GM11168 (cell line): ENCODE results near the gene TMEM117.
"Not testable (repeated sequence)": the region's sequence is repeated elsewhere in the genome, so short reads cannot be mapped to it uniquely, and the experiment has no call there.

Experiments
- in situ Hi-C: fragments of 300-500 bp; cut with MboI; formaldehyde crosslinking; loops from one replicate; pipeline ENCODE4 v1.12.0; 2022; ENCODE audit warnings: low sequenced_read_pairs; ENCODE audit not compliant: unreplicated experiment

The TMEM117 gene

DNA sequence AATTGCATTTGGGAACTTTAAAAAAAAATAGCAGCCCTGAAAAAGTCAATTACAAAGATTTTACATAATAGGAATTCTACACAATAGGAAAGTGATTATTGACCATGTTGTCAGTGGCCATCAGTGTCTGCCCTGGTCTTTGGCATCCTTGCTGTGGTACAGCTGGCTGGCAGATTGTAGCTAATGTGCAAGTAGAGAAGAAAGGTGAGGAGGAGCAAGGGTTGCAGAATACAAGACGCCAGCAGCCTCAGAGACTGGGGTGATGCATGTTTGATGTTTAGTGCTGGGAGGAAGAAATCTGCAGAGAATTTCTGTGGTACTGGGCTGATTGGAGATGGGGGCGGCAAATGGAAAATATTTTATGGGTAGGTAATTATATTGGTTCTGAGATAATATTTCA lies 322.9 kb downstream of the TMEM117 start:
- in situ Hi-C loops: no loop called here

DNA sequence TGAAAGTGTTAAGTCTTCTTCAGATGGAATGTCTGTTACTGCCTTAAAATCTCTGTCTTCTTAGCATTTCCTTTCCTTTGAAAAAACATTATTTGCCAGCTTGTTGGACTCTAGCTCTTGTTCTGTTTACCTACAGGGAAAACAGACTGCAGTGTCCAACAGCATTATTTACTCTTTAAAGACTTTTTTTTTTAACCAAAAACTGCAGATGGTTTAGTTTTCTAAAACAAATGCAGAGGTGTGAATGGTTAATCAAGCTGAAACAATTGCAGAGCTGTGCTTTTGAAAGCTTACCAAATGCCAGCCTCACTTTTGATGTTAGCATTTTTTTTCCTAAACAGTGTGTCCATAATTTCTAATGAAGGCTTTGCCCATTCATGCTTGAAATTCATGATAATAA lies 323.3 kb downstream of the TMEM117 start:
- in situ Hi-C loops: no loop called here

DNA sequence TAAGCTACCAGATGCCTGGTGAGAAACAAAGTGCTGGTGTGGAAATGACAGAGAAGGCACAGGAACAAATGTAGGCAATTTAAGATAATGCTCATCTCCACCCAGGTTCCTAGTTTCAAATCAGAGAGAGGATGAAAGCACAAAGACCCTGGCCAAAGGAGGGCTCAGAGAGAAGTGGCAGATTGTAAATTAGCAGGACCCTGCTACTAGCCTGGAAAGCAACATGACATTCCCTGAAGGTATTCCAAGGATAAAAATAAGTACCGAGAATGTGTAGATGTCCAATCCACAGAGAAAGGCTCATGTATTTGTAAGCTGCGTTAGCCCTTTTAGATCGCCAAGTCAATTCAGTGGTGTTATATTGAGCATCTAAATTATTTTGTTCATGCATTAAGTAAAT lies 324.0 kb downstream of the TMEM117 start:
- in situ Hi-C loops: no loop called here

DNA sequence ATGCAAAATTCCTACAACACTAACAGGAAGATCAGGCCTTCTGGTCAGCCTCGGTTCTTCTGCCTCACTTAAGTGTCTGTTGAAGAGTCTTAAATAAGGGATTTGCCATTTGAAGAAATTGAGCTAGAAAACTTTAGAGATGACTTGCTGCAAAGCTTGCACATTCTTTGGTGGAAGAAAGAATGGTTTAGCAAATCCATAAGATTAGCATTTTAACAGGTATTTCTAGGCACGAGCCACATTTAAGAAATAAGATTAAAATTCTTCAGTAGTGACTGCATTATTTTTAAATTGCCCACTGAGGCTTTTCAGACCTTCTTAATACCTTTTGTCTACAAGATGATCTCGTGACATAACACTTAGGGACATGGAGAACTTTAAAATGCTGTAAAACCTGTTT lies 327.1 kb downstream of the TMEM117 start:
- in situ Hi-C loops: no loop called here

DNA sequence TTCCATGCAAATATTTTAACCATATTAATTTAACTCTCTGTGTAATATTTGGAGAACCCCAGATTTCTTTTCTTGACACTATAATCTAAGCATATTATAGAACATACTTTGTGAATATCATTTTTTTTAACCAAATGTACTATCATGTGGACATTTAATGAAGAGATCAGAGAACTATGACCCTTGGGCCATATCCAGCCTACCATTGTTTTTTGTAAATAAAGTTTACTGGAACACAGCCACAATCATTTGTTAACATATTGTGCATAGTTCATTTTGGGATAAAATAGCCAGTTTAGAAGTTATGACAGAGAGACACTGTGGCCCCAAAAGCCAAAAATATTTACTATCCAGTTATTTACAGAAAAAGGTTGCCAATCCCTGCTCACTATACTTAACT lies 338.2 kb downstream of the TMEM117 start:
- in situ Hi-C loops: no loop called here

DNA sequence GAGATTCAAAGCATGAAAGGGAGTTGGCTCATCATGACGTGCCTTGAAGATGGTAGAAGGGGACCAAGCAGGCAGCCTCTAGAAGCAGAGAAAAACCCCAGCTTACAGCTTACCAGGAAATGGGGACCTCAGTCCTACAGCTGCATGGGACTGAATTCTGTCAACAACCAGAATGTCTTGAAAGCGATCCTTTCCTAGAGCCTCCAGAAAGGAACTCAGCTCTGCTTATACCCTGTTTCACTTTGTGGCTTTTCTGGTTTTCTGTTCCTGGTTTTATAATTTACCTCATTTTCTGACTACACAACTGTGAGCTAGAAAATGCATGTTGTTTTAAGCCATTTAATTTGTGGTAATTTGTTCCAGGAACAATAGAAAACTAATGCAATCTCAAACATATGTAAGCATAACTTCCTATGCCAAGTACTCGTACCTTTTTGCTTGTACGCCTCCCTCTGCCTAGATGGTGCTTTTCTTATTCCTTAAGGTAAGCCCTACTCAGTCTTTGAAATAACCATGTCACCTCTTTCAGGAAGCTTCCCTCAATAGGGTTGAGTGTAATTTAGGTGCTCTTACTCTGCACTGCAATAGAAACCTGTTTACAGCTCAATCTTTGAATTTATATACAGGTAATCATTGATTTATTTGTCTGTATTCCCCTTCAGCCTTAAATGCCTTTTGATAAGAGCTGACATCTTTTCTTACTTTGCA lies 348.8 kb downstream of the TMEM117 start:
- in situ Hi-C loops: loop anchor here (5.0 kb wide), 1 partner anchor 37 kb away; no protein-coding TSS in a partner anchor

DNA sequence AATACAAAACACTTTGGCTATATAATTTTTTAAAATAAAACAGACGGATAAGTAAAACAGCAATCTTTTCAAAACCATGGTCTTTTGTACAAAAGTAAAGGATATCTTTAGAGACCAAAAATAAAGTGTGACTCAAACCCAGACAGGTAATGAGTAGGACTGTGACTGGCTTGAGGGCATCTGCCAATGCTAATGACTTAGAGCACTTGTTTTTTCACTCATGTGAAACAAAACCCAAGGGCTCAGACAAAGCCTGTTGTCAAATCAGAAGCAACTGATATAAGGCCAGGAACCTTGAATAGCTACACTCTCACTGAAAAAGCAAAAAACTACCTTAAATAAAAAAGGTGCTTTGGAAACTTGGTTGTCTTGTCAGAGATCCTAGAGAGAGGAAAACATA lies 357.4 kb downstream of the TMEM117 start:
- in situ Hi-C loops: no loop called here

DNA sequence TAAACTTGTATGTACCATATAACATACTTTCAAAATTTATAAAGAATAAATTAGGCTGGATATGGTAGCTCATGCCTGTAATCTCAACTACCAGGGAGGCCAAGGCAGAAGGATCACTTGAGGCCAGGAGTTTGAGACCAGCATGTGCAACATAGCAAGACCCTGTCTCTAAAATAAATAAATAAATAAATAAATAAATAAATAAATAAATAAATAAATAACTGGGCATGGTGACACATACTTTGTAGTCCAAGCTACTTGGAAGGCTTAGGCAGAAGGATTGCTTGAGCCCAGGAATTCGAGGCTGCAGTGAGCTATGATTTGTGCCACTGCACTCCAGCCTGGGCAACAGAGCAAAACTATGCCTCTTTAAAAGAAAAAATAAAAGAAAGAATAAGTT lies 359.8 kb downstream of the TMEM117 start:
- in situ Hi-C loops: not testable (repeated sequence)

DNA sequence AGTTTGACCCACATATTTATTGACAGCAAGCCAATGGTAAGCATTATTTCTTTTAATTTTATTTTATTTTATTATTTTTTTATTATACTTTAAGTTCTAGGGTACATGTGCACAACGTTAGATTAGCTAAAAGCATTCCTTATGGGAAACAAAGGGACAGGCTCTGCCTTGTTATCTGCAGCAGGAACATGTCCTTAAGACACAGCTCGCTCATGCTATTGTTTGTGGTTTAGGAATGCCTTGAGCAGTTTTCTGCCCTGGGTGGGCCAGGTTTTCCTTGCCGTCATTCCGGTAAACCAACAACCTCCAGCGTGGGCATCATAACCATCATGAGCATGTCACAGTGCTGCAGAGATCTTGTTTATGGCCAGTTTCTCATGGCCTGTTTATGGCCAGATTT lies 370.2 kb downstream of the TMEM117 start:
- in situ Hi-C loops: no loop called here

DNA sequence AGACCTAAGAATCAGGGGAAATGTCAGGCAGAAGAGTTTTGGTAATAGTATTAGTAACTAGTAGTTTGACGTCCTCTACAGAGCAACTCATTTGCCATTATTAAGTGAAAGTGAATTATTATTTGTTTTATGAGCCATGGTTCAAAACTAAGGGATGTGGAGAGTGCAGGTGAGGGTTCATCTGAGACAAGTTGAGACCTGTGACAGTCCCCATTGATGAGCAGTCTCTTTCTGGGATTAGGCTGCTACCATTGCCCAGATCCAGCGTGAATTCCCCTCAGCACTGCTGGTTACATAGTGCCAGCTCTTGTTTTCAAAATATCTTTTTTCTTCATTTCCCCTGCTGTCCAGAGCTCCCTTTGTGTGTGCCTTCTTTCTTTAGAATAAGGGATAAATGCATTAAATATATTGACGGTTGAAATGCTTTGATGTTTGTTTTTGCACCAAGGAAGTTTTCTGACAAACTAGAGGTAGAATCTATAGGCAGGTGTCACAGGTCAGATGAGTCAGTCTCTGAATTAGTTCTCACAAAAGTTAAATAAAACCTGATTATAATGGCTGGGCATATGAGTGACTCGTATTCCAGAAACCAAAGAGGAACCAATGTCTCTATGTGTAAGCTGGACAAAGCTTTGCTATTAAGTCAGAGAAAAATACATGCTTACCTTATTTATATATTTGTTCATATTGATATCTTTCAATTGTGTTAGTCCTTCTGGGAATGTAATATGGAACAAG lies 381.4 kb downstream of the TMEM117 start:
- in situ Hi-C loops: no loop called here

DNA sequence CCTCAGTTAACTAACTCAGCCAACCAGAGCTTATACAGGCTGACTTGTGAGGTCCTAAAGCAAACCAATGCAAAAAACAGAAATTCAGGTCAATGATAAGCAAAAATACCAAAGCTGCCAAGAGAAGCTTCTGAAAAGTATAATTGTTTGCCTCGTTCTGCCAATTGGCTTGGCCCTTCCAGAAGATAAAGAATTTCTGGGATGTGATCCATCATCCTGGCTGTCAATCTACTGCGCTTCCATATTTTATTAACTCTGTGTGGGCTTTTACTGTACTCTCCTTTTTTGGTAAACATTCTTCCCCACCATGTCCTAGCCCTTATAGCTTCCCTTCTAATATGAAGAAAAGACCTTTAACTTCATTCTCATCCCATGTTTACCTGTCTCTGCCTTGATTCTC lies 387.9 kb downstream of the TMEM117 start:
- in situ Hi-C loops: no loop called here

DNA sequence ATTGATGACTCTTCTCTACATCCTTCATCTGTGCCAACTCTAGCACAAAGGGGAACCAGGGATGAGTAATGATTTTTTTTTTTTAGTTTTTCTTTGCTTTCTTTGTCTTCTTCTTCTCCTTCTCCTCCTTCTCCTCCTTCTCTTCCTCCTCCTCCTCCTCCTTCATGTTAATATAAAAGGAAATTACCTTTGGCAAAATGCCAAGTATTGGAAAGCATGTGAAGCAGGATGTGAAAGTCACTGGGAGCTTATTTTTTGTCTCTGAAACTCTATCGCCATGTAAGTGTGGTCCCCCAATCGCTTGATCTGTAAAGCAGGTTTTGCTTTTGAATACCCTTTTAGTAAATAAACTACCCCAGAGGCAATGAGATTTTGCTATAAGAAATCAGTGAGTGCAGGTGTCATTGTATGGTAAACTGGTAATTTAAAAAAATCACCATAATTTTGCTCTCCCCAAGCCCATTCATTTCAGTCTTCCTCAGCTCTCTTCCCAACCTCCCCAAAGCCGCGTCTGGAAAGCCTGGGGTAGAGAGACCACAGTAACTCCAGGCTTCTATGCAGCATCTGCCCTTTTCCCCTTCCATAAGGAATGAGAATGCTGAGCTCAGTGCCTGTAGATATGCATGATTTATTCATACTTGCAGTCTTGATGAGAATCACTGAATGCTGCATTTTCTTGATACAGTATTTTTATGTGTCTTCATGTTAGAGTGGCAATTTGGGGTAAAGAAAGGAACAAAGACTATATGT lies 388.7 kb downstream of the TMEM117 start:
- in situ Hi-C loops: no loop called here

DNA sequence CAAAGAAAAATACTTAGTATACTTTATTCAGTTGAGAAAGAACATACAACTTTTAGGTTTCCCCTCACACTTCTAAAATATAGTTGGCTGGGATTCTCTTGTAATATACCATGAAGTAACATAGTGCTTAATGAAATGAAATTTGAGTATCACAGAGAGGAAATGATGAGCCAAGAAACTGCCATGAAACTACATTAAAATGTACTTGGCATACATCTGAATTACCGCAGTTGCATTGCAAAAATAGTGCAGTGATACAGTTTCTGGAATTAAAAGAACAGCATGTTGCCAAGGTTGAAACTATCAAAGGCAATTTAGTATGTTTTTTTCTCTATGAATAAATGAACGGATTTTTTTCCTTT lies 389.2 kb downstream of the TMEM117 start:
- in situ Hi-C loops: no loop called here

DNA sequence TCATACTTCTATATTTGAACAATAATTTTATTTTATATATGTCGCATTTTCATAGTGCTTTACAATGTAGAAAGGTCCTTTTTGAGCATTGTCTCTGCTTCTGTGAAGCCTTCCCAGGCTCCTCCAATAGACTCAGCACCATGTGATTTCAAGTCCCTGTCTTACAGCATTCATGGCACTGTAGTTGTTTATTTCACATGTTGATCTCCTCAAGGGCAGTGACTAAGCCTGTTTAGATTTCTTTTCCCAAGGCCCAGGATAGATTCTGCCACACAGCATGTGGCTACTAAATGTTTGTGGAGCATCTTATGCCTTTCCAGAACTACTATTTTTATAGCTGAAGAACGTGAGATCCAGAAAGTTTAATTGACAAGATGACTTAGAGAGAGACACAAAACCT lies 391.7 kb downstream of the TMEM117 start:
- in situ Hi-C loops: no loop called here

DNA sequence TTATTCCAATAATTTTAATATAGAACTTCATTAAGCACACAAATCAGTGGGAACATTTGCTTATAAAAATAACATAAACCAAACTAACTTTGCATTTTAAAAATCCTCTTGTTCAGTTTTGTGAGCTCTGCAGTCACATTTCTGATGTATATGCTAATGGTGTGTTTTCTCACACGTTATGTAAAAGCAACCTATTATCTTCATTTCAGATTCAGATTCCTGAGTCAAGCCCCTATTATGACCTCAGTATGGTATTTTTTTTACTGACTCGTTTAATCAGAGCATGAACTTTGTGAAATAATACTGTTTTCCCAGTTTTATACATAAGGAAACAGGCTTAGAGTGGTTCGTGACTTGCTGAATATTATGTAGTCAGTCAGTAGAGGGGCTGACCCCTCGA lies 394.0 kb downstream of the TMEM117 start:
- in situ Hi-C loops: no loop called here

DNA sequence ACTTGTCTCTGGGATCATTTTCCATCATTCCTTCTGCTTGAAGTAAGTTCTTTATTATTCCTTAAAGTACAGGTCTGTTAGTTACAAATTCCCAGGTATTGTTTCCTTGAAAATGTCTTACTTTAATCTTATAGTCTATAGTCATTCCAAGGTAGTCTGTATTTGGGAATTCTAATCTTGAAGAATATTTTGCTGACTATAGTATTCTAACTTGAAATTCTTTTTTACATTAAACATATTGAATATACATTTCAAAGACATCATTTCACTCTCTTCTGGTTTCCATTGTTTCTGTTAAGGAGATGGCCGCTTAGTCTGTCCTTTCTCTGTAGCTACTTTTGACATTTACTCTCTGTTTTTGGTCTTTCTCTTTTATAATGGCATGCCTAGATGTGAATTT lies 399.8 kb downstream of the TMEM117 start:
- in situ Hi-C loops: no loop called here

DNA sequence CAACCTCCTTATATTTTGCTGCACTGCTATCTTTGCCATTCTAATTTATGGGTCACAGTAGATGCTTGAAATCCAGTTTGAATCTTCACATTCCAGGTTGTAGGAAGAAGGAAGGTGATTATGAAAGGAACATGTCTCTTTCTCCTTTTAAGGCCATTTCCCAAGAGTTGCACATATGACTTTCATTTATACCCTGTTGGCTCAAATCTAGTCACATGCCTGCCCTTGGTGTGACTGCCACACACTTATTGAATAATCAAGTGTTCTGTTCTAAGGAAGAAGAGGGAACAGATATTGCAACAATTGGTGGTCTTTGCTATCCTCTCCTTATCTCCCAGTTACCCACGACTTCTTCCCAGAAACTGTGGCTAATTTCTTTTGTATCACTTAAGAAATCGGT lies 404.3 kb downstream of the TMEM117 start:
- in situ Hi-C loops: no loop called here

DNA sequence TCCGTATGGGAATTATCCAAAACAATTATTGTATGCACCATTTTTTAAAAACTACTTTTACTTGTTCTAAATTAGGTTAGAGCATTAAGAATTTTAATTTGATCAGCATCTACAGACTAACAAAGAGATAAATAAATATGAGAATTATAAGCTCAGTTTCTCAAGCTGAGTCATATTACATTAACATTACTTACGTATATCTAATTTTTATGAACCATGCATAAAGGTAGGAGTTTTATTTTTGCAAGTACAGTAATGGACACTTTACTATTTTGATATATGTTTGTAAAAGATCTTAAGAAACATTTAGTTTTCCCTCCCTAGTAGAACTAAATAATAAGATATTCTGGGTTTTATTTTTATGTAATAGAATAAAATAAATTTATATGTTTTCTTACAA lies 410.1 kb downstream of the TMEM117 start:
- in situ Hi-C loops: no loop called here

DNA sequence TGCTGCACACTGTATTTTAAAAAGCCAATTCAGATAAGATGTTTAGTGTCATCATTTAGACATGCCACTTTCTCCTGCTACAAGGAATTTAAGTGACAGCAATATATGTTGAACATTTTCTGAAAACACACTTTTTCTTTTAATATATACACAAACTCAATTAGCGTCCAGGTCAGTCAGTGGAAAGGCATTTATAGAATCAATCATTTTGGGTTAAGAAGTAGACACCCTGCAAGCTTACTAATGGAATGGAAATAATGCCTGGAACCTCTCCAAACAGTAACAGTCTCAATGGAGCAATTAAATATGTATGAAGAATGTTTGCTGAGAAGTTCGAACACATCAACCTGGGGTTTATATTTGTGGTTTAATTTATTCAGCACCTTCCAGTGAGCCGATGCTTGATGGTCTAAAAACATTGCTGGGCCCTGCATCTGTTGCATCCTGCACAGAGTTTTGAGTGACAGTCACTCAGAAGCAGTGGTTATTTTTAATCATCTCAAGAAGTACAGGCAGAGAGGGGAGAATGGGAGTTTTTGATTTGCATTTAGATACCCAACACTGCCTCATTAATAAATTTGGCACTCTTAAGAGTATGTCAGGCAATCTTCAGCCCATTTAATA lies 410.7 kb downstream of the TMEM117 start:
- in situ Hi-C loops: no loop called here

DNA sequence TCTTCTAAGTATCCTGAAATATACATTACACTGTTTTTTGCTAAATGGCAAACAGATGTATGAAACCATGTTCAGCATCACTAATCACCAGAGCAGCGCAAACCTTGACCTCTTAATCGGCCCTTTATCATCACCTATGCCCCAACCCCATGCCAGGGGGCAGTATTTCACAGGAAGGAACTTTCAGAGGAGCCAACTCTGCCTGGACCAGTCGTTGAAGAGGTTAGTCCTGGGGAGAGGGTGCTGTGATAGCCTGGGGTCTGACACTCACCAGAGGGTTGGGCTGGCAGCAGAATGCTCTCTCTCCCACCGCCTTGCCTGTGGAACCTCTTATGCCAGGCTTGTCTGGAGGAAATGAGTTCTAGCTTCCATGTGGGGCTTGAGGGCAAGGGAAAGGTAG lies 411.7 kb downstream of the TMEM117 start:
- in situ Hi-C loops: no loop called here

DNA sequence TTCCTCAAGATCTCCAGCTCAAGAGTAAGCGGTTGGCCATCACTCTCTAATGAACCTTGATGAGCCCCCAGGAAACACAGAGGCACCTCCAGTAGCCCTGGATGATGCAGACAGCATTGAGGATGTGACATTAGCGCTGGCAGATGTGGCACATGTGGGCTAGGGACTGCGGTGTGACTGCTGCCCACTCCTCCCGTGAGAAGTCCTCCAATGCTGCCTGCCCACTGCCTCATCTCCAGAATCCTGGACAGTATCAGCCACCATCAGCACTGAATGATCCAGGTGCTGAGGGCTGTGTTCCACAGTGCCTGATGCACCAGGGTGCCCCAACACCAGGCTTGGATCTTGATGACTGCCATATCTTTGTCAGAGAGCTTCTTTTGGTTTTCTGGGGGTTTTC lies 412.6 kb downstream of the TMEM117 start:
- in situ Hi-C loops: no loop called here
